Parathyroid adenoma (tissue), 2 donors: ENCODE data around the gene LIPC.

Experiments used
- H2AFZ ChIP-seq: fragments of 300-600 bp; sonication (generic); one replicate; pipeline ENCODE4 v1.7.0; 2017; ENCODE audit warnings: antibody characterized with exemption, mild to moderate bottlenecking
- H3K27ac ChIP-seq: fragments of 300-600 bp; sonication (generic); one replicate; pipeline ENCODE4 v1.7.0; 2017
- H3K27me3 ChIP-seq: fragments of 300-600 bp; sonication (generic); one replicate; pipeline ENCODE4 v1.7.0; 2017; ENCODE audit warnings: low read length; ENCODE audit not compliant: control insufficient read depth, insufficient read depth
- H3K36me3 ChIP-seq: fragments of 300-600 bp; sonication (generic); one replicate; pipeline ENCODE4 v1.7.0; 2017; ENCODE audit warnings: low read length; ENCODE audit not compliant: control insufficient read depth, insufficient read depth
- H3K4me1 ChIP-seq: fragments of 300-600 bp; sonication (generic); one replicate; pipeline ENCODE4 v1.7.0; 2017; ENCODE audit warnings: control low read depth
- H3K4me2 ChIP-seq: fragments of 300-600 bp; sonication (generic); one replicate; pipeline ENCODE4 v1.7.0; 2017; ENCODE audit warnings: low read length
- H3K4me3 ChIP-seq: fragments of 300-600 bp; sonication (generic); one replicate; pipeline ENCODE4 v1.7.0; 2017; ENCODE audit warnings: low read depth, low read length
- H3K79me2 ChIP-seq: fragments of 300-600 bp; sonication (generic); one replicate; pipeline ENCODE4 v1.7.0; 2017; ENCODE audit warnings: control low read depth
- H3K9ac ChIP-seq: fragments of 300-600 bp; sonication (generic); one replicate; pipeline ENCODE4 v1.7.0; 2017; ENCODE audit warnings: mild to moderate bottlenecking
- H3K9me3 ChIP-seq: fragments of 300-600 bp; sonication (generic); one replicate; pipeline ENCODE4 v1.7.0; 2017; ENCODE audit warnings: low read length; ENCODE audit not compliant: control insufficient read depth
- CTCF ChIP-seq: fragments of 300-600 bp; sonication (generic); IDR thresholded peaks from one replicate; pipeline ENCODE4 v1.7.0; 2017; ENCODE audit warnings: antibody characterized with exemption, mild to moderate bottlenecking
- donor health status: primary hyperparathyroidism.

LIPC gene

GRCh38 chr15:58471348-58471747, 39.6 kb downstream of the LIPC start:
- Histone ChIP-seq H3K4me3 (no peak overlapping the region), H3K4me1 (no peaks in the 10 kb centered on the region), H2AFZ (no peak overlapping the region), H3K9me3 (no peaks in the 10 kb centered on the region), H3K9ac (no peak overlapping the region), H3K4me2 (no peak overlapping the region), H3K27me3 (no peaks in the 10 kb centered on the region), H3K79me2 (no peaks in the 10 kb centered on the region), H3K36me3 (no peaks in the 10 kb centered on the region), H3K27ac (no peak overlapping the region)
- TF ChIP-seq CTCF, result no peak

- no peaks in the 10 kb centered on the region for H3K9me3 ChIP-seq
- no peak overlapping the region for H3K9ac ChIP-seq
- no peak overlapping the region for H3K27ac ChIP-seq
- H2AFZ ChIP-seq, result no peak overlapping the region
- H3K4me2 ChIP-seq, result no peak overlapping the region
- no peaks in the 10 kb centered on the region for H3K4me1 ChIP-seq
- no peaks in the 10 kb centered on the region for H3K27me3 ChIP-seq
- H3K79me2 ChIP-seq, result no peaks in the 10 kb centered on the region
- no peaks in the 10 kb centered on the region for H3K36me3 ChIP-seq
- H3K4me3 ChIP-seq, result no peak overlapping the region
- TF ChIP-seq CTCF, result no peak
These were observed 40.4 kb downstream of the LIPC start for GRCh38 chr15:58472221-58472620.

- Histone ChIP-seq H3K27ac (no peak overlapping the region), H3K9ac (no peak overlapping the region)
These were observed 41.2 kb downstream of the LIPC start for GRCh38 chr15:58472821-58473581.

GRCh38 chr15:58473724-58474123, 41.9 kb downstream of the LIPC start:
- no peaks in the 10 kb centered on the region for H3K4me1 ChIP-seq
- no peak overlapping the region for H3K4me3 ChIP-seq
- no peaks in the 10 kb centered on the region for H3K27me3 ChIP-seq
- no peaks in the 10 kb centered on the region for H3K9me3 ChIP-seq
- no peak overlapping the region for H3K9ac ChIP-seq
- no peaks in the 10 kb centered on the region for H3K79me2 ChIP-seq
- no peak overlapping the region for H3K27ac ChIP-seq
- no peak for TF ChIP-seq CTCF
- no peaks in the 10 kb centered on the region for H3K36me3 ChIP-seq
- no peak overlapping the region for H3K4me2 ChIP-seq
- H2AFZ ChIP-seq, result no peak overlapping the region

More at GRCh38 chr15:58472821-58473581, 41.2 kb downstream of the LIPC start:
- Histone ChIP-seq H2AFZ (no peak overlapping the region), H3K9me3 (no peaks in the 10 kb centered on the region), H3K4me1 (no peaks in the 10 kb centered on the region), H3K36me3 (no peaks in the 10 kb centered on the region), H3K4me2 (no peak overlapping the region), H3K27me3 (no peaks in the 10 kb centered on the region), H3K4me3 (no peak overlapping the region), H3K79me2 (no peaks in the 10 kb centered on the region)
- TF ChIP-seq CTCF, result no peak
